K562 (cell line): ENCODE data around the gene KCND3. TPM values are rescaled to one million over a fixed set of nuclear protein-coding genes. Genes with fewer than 3 reads are reported as not detected.

Experiments
- AFF4 ChIP-seq: sonication (generic); formaldehyde crosslinking; IDR thresholded peaks from 2 replicates; pipeline ENCODE4 v1.8.0; 2023; ENCODE audit warnings: mild to moderate bottlenecking, missing genetic modification reagents
- C11orf30 ChIP-seq: fragments of 450-650 bp; IDR thresholded peaks from 2 replicates; pipeline ENCODE4 v1.6.1; 2016; ENCODE audit warnings: low read depth, mild to moderate bottlenecking
- CBFB ChIP-seq: sonication (generic); formaldehyde crosslinking; IDR thresholded peaks from 2 replicates; pipeline ENCODE4 v1.4.0; 2020; ENCODE audit warnings: mild to moderate bottlenecking, missing genetic modification reagents
- CREB1 ChIP-seq, 2 experiments: sonication (generic) in 1 of 2; formaldehyde crosslinking in 1 of 2; IDR thresholded peaks; 2 replicates each; pipeline versions ENCODE4 v1.6.1 to v1.8.0; 2012 to 2022; ENCODE audit warnings: inconsistent platforms in 1 of 2, mild to moderate bottlenecking in 1 of 2, missing genetic modification reagents in 1 of 2, moderate library complexity in 1 of 2
- ETV1 ChIP-seq: fragments of 450-650 bp; conservative IDR thresholded peaks from 2 replicates; pipeline ENCODE4 v1.6.1; 2016; ENCODE audit warnings: missing genetic modification characterization, control low read depth, low read depth, missing compliant biosample characterization
- FOS ChIP-seq: IDR thresholded peaks from 3 replicates; pipeline ENCODE4 v1.6.1; 2011; ENCODE audit not compliant: insufficient read length; ENCODE audit errors: extremely low read depth
- GMEB1 ChIP-seq: fragments of 250-450 bp; sonication (Bioruptor Pico); IDR thresholded peaks from 2 replicates; pipeline ENCODE4 v1.4.0; 2020; ENCODE audit warnings: mild to moderate bottlenecking
- HDAC2 ChIP-seq: fragments of 450-650 bp; IDR thresholded peaks from 2 replicates; pipeline ENCODE4 v1.6.1; 2016; ENCODE audit warnings: mild to moderate bottlenecking
- HDAC3 ChIP-seq: fragments of 450-650 bp; IDR thresholded peaks from 2 replicates; pipeline ENCODE4 v1.6.1; 2018; ENCODE audit warnings: borderline replicate concordance, mild to moderate bottlenecking, moderate library complexity; ENCODE audit not compliant: partially characterized antibody
- HINFP ChIP-seq: fragments of 450-650 bp; conservative IDR thresholded peaks from 2 replicates; pipeline ENCODE4 v1.6.1; 2016; ENCODE audit warnings: missing genetic modification characterization, low read depth, mild to moderate bottlenecking, control low read depth, missing compliant biosample characterization
- HNRNPL ChIP-seq: fragments of 200-400 bp; formaldehyde crosslinking; IDR thresholded peaks from 2 replicates; pipeline ENCODE4 v1.6.1; 2017; ENCODE audit warnings: low read depth, mild to moderate bottlenecking, low read length
- PHF20 ChIP-seq: fragments of 450-650 bp; IDR thresholded peaks from 2 replicates; pipeline ENCODE4 v1.6.1; 2018; ENCODE audit not compliant: partially characterized antibody
- RFX1 ChIP-seq: fragments of 450-650 bp; IDR thresholded peaks from 2 replicates; pipeline ENCODE4 v1.6.1; 2016; ENCODE audit warnings: mild to moderate bottlenecking, moderate library complexity
- RFX7 ChIP-seq: fragments of 250-450 bp; sonication (Bioruptor Pico); IDR thresholded peaks from 2 replicates; pipeline ENCODE4 v1.5.1; 2021; ENCODE audit warnings: mild to moderate bottlenecking
- SAFB ChIP-seq: fragments of 200-400 bp; formaldehyde crosslinking; IDR thresholded peaks from 2 replicates; pipeline ENCODE4 v1.6.1; 2017; ENCODE audit warnings: low read depth, low read length, borderline replicate concordance
- SLC30A9 ChIP-seq: fragments of 250-450 bp; sonication (Bioruptor Pico); IDR thresholded peaks from 2 replicates; pipeline ENCODE4 v1.8.0; 2022; ENCODE audit warnings: mild to moderate bottlenecking, moderate library complexity
- SMARCA5 ChIP-seq: fragments of 450-650 bp; IDR thresholded peaks from 2 replicates; pipeline ENCODE4 v1.6.1; 2016
- SRSF9 ChIP-seq: fragments of 200-400 bp; formaldehyde crosslinking; IDR thresholded peaks from 2 replicates; pipeline ENCODE4 v1.6.1; 2017; ENCODE audit warnings: low read depth, low read length, borderline replicate concordance
- TAF7 ChIP-seq: fragments of 450-650 bp; IDR thresholded peaks from 2 replicates; pipeline ENCODE4 v1.6.1; 2016; ENCODE audit warnings: missing genetic modification characterization, missing compliant biosample characterization
- ZBTB43 ChIP-seq: sonication (generic); formaldehyde crosslinking; IDR thresholded peaks from 2 replicates; pipeline ENCODE4 v1.8.0; 2023; ENCODE audit warnings: mild to moderate bottlenecking, missing genetic modification reagents
- ZNF354B ChIP-seq: fragments of 250-450 bp; sonication (Bioruptor Pico); IDR thresholded peaks from 2 replicates; pipeline ENCODE4 v1.4.0; 2020
- ZSCAN29 ChIP-seq: fragments of 450-650 bp; IDR thresholded peaks from 2 replicates; pipeline ENCODE4 v1.6.1; 2017
- polyA plus RNA-seq, 8 experiments: library from polyadenylated mRNA; depleted of rRNA in 4 of 8; stranded (reverse) in 5 of 8; unstranded in 3 of 8; fragments of >200 nt; fragmentation: Nextera tagmentation in 2 of 8; fragmentation: Illumina TruSeq in 1 of 8; extraction: Ambion mirVana in 2 of 8; extraction: Trizol in 1 of 8; gene quantifications; 2 replicates each; pipeline versions ENCODE4 v1.2.1 to v1.2.3, GENCODE V29; 2011 to 2014; ENCODE audit warnings: inconsistent platforms in 1 of 8, missing spikeins in 1 of 8
- total RNA-seq, 7 experiments: library from RNA; depleted of rRNA in 6 of 7; stranded (reverse); fragments of >200 nt in 6 of 7; fragmentation: Illumina TruSeq in 2 of 7; extraction: Trizol in 2 of 7; gene quantifications; 2 replicates each; pipeline versions ENCODE4 v1.2.1 to v1.2.3, GENCODE V29; 2011 to 2021; ENCODE audit warnings: low replicate concordance in 1 of 7

KCND3 gene
- total and polyA plus RNA-seq, 9 of the 15 experiments (the other 6 are each of a cell fraction or from before 2014, with no cell fraction given) = not detected

- no peak; the same call in 1 of the 2 replicates for TF ChIP-seq HDAC2
- TF ChIP-seq TAF7 (tag) = no peak
- TF ChIP-seq ZNF354B (CRISPR knock-in tag) = no peak
- no peak for TF ChIP-seq SAFB
- peak; percentile 80 for TF ChIP-seq FOS
- TF ChIP-seq ZBTB43 (CRISPR knock-in tag) = peak; percentile 87; the same call in 1 of the 2 replicates
- no peak for TF ChIP-seq HDAC3
- TF ChIP-seq RFX7 (CRISPR knock-in tag) = no peak
- peak; percentile 63; the same call in 1 of the 2 replicates for TF ChIP-seq CBFB
- TF ChIP-seq ZSCAN29 = no peak
- TF ChIP-seq GMEB1 (CRISPR knock-in tag) = no peak
- no peak for TF ChIP-seq HINFP (tag)
- TF ChIP-seq SRSF9 = no peak
- no peak for TF ChIP-seq PHF20
- no peak for TF ChIP-seq C11orf30
- TF ChIP-seq ETV1 (tag) = no peak
- TF ChIP-seq AFF4 = peak; percentile 87
- TF ChIP-seq SLC30A9 (CRISPR knock-in tag) = no peak
- TF ChIP-seq CREB1 (IDR thresholded peaks at IDR 0.05) = no peak
- TF ChIP-seq CREB1 (CRISPR knock-in tag; IDR thresholded peaks at IDR 0.05) = peak; percentile 53
- TF ChIP-seq SMARCA5 = no peak
- no peak for TF ChIP-seq HNRNPL
- TF ChIP-seq RFX1 = no peak
Observed at GRCh38 chr1:111739194-111739924, 250.1 kb downstream of the KCND3 start, which contains the start of gene INKA2 (continued).
